ENCODE results near the gene ITIH2.
"Not testable (repeated sequence)": the region's sequence is repeated elsewhere in the genome, so short reads cannot be mapped to it uniquely, and the experiment has no call there.

Gene ITIH2

GRCh38 chr10:7703140-7703539, at the start of gene ITIH2:
Gene ITIH2, plus strand, starts transcription at chr10:7703316. Its CDS starts 119 bp downstream, at chr10:7703435.
- Mint-ChIP-seq H3K27me3 (peaks cover 35% of the 10 kb centered on the region), H3K9me3 (no peaks in the 10 kb centered on the region), H3K36me3 (ENCODE audit: low read depth) (no peaks in the 10 kb centered on the region), H3K4me1 (ENCODE audit: low read depth) (no peaks in the 10 kb centered on the region), H3K4me3 (no peak within 1 kb of the TSS), H3K27ac (no peak within 1 kb of the TSS)

GRCh38 chr10:7657079-7657478, 46.0 kb upstream of the ITIH2 start:
- H3K36me3 Mint-ChIP-seq (ENCODE audit: low read depth); H3K4me3 Mint-ChIP-seq; H3K9me3 Mint-ChIP-seq; H3K4me1 Mint-ChIP-seq (ENCODE audit: low read depth); H3K27ac Mint-ChIP-seq: not testable (repeated sequence)
- peaks cover 31% of the 10 kb centered on the region for H3K27me3 Mint-ChIP-seq

- no peaks in the 10 kb centered on the region for H3K36me3 Mint-ChIP-seq (ENCODE audit: low read depth)
- H3K9me3 Mint-ChIP-seq, result no peaks in the 10 kb centered on the region
- H3K4me3 Mint-ChIP-seq, result no peak overlapping the region
- H3K27ac Mint-ChIP-seq, result no peak overlapping the region
- no peaks in the 10 kb centered on the region for H3K4me1 Mint-ChIP-seq (ENCODE audit: low read depth)
- H3K27me3 Mint-ChIP-seq, result peaks cover 35% of the 10 kb centered on the region
Observed at GRCh38 chr10:7657552-7657951, 45.6 kb upstream of the ITIH2 start.

GRCh38 chr10:7659560-7659959, 43.6 kb upstream of the ITIH2 start:
- no peaks in the 10 kb centered on the region for H3K9me3 Mint-ChIP-seq
- H3K4me1 Mint-ChIP-seq (ENCODE audit: low read depth), result no peaks in the 10 kb centered on the region
- no peaks in the 10 kb centered on the region for H3K36me3 Mint-ChIP-seq (ENCODE audit: low read depth)
- H3K4me3 Mint-ChIP-seq, result no peak overlapping the region
- H3K27me3 Mint-ChIP-seq, result peaks cover 39% of the 10 kb centered on the region
- H3K27ac Mint-ChIP-seq, result no peak overlapping the region

- Mint-ChIP-seq H3K27ac (no peak overlapping the region), H3K4me1 (ENCODE audit: low read depth) (peaks cover 14% of the 10 kb centered on the region), H3K4me3 (no peak overlapping the region), H3K36me3 (ENCODE audit: low read depth) (no peaks in the 10 kb centered on the region), H3K9me3 (no peaks in the 10 kb centered on the region), H3K27me3 (peaks cover 59% of the 10 kb centered on the region)
Observed at GRCh38 chr10:7662522-7662921, 40.6 kb upstream of the ITIH2 start.

- Mint-ChIP-seq H3K4me1 (ENCODE audit: low read depth) (peaks cover 20% of the 10 kb centered on the region), H3K36me3 (ENCODE audit: low read depth) (no peaks in the 10 kb centered on the region), H3K9me3 (no peaks in the 10 kb centered on the region), H3K4me3 (no peak overlapping the region), H3K27ac (no peak overlapping the region), H3K27me3 (peaks cover 69% of the 10 kb centered on the region)
Observed at GRCh38 chr10:7664707-7665106, 38.4 kb upstream of the ITIH2 start.

GRCh38 chr10:7665767-7666166, 37.3 kb upstream of the ITIH2 start:
- peaks cover 70% of the 10 kb centered on the region for H3K27me3 Mint-ChIP-seq
- H3K36me3 Mint-ChIP-seq (ENCODE audit: low read depth), result no peaks in the 10 kb centered on the region
- peak overlapping the region; percentile 69 for H3K4me3 Mint-ChIP-seq
- H3K4me1 Mint-ChIP-seq (ENCODE audit: low read depth), result peaks cover 20% of the 10 kb centered on the region
- no peak overlapping the region for H3K27ac Mint-ChIP-seq
- H3K9me3 Mint-ChIP-seq, result no peaks in the 10 kb centered on the region

GRCh38 chr10:7666253-7667023, 36.7 kb upstream of the ITIH2 start, which contains the start of gene ITIH5:
Gene ITIH5, minus strand, starts transcription at chr10:7666966. Its CDS starts 74 bp downstream, at chr10:7666892.
- peaks cover 20% of the 10 kb centered on the region for H3K4me1 Mint-ChIP-seq (ENCODE audit: low read depth)
- H3K4me3 Mint-ChIP-seq, result peak within 1 kb of the TSS; percentile 69
- no peaks in the 10 kb centered on the region for H3K9me3 Mint-ChIP-seq
- no peaks in the 10 kb centered on the region for H3K36me3 Mint-ChIP-seq (ENCODE audit: low read depth)
- no peak within 1 kb of the TSS for H3K27ac Mint-ChIP-seq
- H3K27me3 Mint-ChIP-seq, result peaks cover 66% of the 10 kb centered on the region

- H3K4me1 Mint-ChIP-seq (ENCODE audit: low read depth), result peaks cover 20% of the 10 kb centered on the region
- H3K36me3 Mint-ChIP-seq (ENCODE audit: low read depth), result no peaks in the 10 kb centered on the region
- no peaks in the 10 kb centered on the region for H3K9me3 Mint-ChIP-seq
- no peak overlapping the region for H3K27ac Mint-ChIP-seq
- H3K27me3 Mint-ChIP-seq, result peaks cover 64% of the 10 kb centered on the region
- H3K4me3 Mint-ChIP-seq, result peak overlapping the region; percentile 69
Observed at GRCh38 chr10:7667262-7668141, 35.6 kb upstream of the ITIH2 start.

- Mint-ChIP-seq H3K27me3 (peaks cover 73% of the 10 kb centered on the region), H3K9me3 (no peaks in the 10 kb centered on the region), H3K36me3 (ENCODE audit: low read depth) (no peaks in the 10 kb centered on the region), H3K27ac (no peak overlapping the region), H3K4me3 (no peak overlapping the region), H3K4me1 (ENCODE audit: low read depth) (peaks cover 20% of the 10 kb centered on the region)
Observed at GRCh38 chr10:7670157-7670556, 33.0 kb upstream of the ITIH2 start.

- Mint-ChIP-seq H3K4me1 (ENCODE audit: low read depth) (peaks cover 7% of the 10 kb centered on the region), H3K9me3 (no peaks in the 10 kb centered on the region), H3K4me3 (no peak overlapping the region), H3K27ac (no peak overlapping the region), H3K36me3 (ENCODE audit: low read depth) (no peaks in the 10 kb centered on the region), H3K27me3 (peaks cover 72% of the 10 kb centered on the region)
Observed at GRCh38 chr10:7672341-7673134, 30.6 kb upstream of the ITIH2 start.

GRCh38 chr10:7679256-7679655, 23.9 kb upstream of the ITIH2 start:
- no peaks in the 10 kb centered on the region for H3K36me3 Mint-ChIP-seq (ENCODE audit: low read depth)
- H3K9me3 Mint-ChIP-seq, result no peaks in the 10 kb centered on the region
- peaks cover 34% of the 10 kb centered on the region for H3K27me3 Mint-ChIP-seq
- H3K27ac Mint-ChIP-seq, result no peak overlapping the region
- no peak overlapping the region for H3K4me3 Mint-ChIP-seq
- H3K4me1 Mint-ChIP-seq (ENCODE audit: low read depth), result no peaks in the 10 kb centered on the region

- not testable (repeated sequence) for H3K4me1 Mint-ChIP-seq (ENCODE audit: low read depth); H3K4me3 Mint-ChIP-seq; H3K27ac Mint-ChIP-seq; H3K36me3 Mint-ChIP-seq (ENCODE audit: low read depth); H3K9me3 Mint-ChIP-seq
- H3K27me3 Mint-ChIP-seq, result peaks cover 26% of the 10 kb centered on the region
Observed at GRCh38 chr10:7680078-7680477, 23.0 kb upstream of the ITIH2 start.

- Mint-ChIP-seq H3K36me3 (ENCODE audit: low read depth) (peaks cover 7% of the 10 kb centered on the region), H3K4me1 (ENCODE audit: low read depth) (peaks cover 5% of the 10 kb centered on the region), H3K9me3 (peaks cover 17% of the 10 kb centered on the region), H3K27me3 (no peaks in the 10 kb centered on the region), H3K4me3 (no peak overlapping the region), H3K27ac (no peak overlapping the region)
Observed at GRCh38 chr10:7686351-7687171, 16.6 kb upstream of the ITIH2 start.
